ENCODE data around the gene INPP5A. TPM values are rescaled to one million over a fixed set of nuclear protein-coding genes. Genes with fewer than 3 reads are reported as not detected.
"Not testable (repeated sequence)": the region's sequence is repeated elsewhere in the genome, so short reads cannot be mapped to it uniquely, and the experiment has no call there.

INPP5A gene
- total and polyA plus RNA-seq, 7 donors: 15.1 to 48.8 (median 40.9) TPM

DNA sequence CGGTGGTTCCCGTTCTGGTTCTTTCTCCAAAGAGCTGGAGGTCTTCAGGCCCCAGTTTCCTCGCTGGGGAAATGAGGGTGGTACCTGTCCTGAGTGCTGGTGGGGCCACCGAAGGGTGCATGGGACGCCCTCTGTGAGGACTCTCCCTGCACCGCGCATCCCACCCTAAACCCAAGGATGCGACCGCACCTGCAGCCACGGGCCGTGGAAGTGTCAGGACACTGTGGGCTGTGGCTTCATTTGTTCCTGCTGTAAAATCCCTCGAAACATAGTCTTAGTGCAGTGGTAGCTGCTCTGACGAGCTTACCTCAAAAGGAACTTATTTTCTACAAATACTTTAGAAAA is 164.2 kb downstream of the INPP5A start:
- DNase-seq (no peak), ATAC-seq (no peak)
- Histone ChIP-seq H3K4me3 (no peak overlapping the region), H3K27me3 (ENCODE audit: insufficient read depth in 3 of 3, low read length in 2 of 3) (no peaks in the 10 kb centered on the region), H3K27ac (no peak overlapping the region), H3K9me3 (no peaks in the 10 kb centered on the region), H3K4me1 (no peaks in the 10 kb centered on the region), H3K36me3 (ENCODE audit: insufficient read depth in 1 of 2, low read depth in 1 of 2) (peaks cover 0 to 13% of the 10 kb centered on the region in 2 donors)
- intact Hi-C loops (cut with DNase I): no loop called here
- TF ChIP-seq, protein P1, sequence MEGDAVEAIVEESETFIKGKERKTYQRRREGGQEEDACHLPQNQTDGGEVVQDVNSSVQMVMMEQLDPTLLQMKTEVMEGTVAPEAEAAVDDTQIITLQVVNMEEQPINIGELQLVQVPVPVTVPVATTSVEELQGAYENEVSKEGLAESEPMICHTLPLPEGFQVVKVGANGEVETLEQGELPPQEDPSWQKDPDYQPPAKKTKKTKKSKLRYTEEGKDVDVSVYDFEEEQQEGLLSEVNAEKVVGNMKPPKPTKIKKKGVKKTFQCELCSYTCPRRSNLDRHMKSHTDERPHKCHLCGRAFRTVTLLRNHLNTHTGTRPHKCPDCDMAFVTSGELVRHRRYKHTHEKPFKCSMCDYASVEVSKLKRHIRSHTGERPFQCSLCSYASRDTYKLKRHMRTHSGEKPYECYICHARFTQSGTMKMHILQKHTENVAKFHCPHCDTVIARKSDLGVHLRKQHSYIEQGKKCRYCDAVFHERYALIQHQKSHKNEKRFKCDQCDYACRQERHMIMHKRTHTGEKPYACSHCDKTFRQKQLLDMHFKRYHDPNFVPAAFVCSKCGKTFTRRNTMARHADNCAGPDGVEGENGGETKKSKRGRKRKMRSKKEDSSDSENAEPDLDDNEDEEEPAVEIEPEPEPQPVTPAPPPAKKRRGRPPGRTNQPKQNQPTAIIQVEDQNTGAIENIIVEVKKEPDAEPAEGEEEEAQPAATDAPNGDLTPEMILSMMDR (IDR thresholded peaks at IDR 0.05): no peak
- 94 to 97% (median 96%) methylated on average over 12 to 13 of the region's 13 CpGs for WGBS, 3 donors

DNA sequence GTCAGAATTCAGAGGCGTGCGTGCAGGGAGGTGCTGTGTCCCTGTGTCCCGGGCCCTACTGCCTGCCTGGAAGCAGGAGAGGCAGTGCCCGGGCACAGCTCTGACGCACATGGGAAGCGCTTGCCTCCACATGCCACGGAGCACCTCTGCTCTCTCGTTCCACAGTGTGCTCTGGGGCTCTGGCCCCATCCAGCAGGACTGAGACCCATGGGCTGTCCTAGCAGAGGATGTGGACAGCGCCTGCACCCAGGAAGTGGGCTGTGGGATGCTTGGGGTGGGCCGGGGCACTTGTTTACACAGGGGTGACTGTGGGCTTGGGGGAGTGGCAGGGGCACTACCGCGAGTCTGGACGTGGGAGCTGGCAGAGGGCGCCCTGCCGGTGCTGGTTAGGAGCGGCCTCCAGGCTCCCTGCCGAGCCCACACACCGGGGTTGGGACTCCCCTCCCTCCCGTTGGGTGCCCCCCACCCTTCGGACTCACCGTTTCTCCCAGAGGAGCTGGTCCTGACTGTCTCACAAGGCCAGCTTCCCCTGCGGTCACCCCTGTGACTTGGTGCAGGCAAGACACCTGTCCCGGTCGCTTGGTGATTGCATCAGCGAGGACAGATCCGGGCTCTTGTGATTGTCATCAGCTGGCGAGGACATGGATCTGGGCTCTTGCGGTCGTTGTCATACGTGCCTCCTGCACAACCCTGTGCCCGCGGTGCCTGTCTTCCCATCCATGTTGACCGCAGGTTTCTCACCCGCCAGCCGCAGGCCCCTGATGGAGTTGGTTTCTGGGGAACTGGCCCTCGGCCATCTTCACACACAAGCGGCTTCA is 165.2 kb downstream of the INPP5A start:
- H3K36me3 ChIP-seq (ENCODE audit: insufficient read depth in 1 of 2, low read depth in 1 of 2): peaks cover 0 to 10% of the 10 kb centered on the region in 2 donors
- H3K27ac ChIP-seq: no peak overlapping the region
- TF ChIP-seq, protein P1 (IDR thresholded peaks at IDR 0.05): no peak
- H3K4me3 ChIP-seq: no peak overlapping the region
- WGBS, 3 donors: 92 to 96% (median 94%) methylated on average over 36 to 37 of the region's 37 CpGs
- DNase-seq (peak in 1 of 2 donors; percentile 40), ATAC-seq (no peak)
- intact Hi-C loops (cut with DNase I): no loop called here
- H3K9me3 ChIP-seq: no peaks in the 10 kb centered on the region
- no peaks in the 10 kb centered on the region for H3K4me1 ChIP-seq
- no peaks in the 10 kb centered on the region for H3K27me3 ChIP-seq (ENCODE audit: insufficient read depth in 3 of 3, low read length in 2 of 3)

DNA sequence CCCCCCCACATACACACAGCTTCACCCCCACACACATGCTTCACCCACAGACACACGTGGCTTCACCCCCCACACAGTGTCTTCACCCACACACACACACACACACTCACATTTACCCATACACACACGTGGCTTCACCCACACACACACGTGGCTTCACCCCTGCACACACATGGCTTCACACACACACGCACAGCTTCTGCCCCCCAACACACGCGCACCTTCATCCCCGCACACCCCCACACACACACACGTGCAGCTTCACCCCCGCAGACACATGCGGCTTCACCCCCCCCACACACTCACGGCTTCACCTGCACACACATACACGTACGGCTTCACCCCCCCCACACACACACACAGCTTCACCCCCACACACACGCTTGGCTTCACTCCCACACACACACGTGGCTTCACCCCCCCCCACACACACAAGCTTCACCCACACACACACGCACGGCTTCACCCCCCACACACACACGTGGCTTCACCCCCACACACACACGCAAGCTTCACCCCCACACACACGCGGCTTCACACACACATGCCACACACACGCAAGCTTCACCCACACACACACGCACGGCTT is 165.9 kb downstream of the INPP5A start:
- Histone ChIP-seq H3K9me3 (no peaks in the 10 kb centered on the region), H3K36me3 (ENCODE audit: insufficient read depth in 1 of 2, low read depth in 1 of 2) (peaks cover 0 to 9% of the 10 kb centered on the region in 2 donors), H3K4me1 (no peaks in the 10 kb centered on the region), H3K27me3 (ENCODE audit: insufficient read depth in 3 of 3, low read length in 2 of 3) (no peaks in the 10 kb centered on the region), H3K4me3 (no peak overlapping the region), H3K27ac (no peak overlapping the region)
- WGBS, 3 donors: 93 to 95% (median 94%) methylated on average over 24 of the region's 24 CpGs
- TF ChIP-seq, protein P1 (IDR thresholded peaks at IDR 0.05): no peak
- intact Hi-C loops (cut with DNase I): no loop called here
- DNase-seq (peak in 1 of 2 donors; percentile 46), ATAC-seq (no peak)

DNA sequence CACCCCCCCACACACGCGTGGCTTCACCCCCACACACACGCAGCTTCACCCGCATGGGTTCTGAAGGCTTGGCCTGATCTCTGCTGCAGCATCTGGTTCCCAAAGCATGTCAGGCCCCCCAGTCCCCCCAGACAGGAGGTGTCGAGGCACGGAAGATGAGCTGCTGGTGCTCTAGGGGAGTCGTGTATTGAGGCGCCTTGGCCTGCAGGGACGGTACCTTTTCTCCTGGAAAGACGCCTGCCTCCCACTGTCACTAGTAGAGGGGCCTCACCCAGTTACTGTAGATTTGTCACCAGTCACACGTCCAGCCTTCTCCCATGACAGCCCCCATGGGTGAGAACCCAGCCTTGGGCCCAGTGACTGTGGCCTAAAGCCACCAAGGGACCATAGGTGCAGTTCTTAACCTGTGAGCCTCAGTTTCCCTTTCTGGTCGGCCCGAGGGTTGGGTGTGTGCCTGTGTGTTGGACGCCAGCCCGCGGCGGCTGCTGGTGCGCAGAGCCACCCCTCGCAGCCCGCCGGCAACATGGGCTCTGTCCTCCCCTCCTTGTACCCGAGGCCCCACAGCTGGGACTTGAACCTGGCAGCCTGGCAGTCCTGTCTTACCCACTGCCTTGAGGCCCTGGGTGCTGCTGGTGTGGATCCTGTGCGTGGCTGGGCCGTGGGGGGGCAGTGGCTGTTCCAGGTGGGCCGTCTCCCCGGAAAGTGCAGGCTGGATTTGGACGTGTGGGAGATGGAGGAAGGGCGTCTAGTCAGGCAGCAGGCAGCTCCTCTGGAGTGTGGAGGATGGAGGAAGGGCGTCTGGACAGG is 166.6 kb downstream of the INPP5A start:
- WGBS, 3 donors: 95 to 97% (median 95%) methylated on average over 26 to 29 of the region's 29 CpGs
- intact Hi-C loops (cut with DNase I): no loop called here
- peaks cover 0 to 10% of the 10 kb centered on the region in 2 donors for H3K36me3 ChIP-seq (ENCODE audit: insufficient read depth in 1 of 2, low read depth in 1 of 2)
- no peaks in the 10 kb centered on the region for H3K9me3 ChIP-seq
- no peak overlapping the region for H3K27ac ChIP-seq
- no peaks in the 10 kb centered on the region for H3K27me3 ChIP-seq (ENCODE audit: insufficient read depth in 3 of 3, low read length in 2 of 3)
- DNase-seq (peak in 1 of 2 donors; percentile 25), ATAC-seq (no peak)
- no peak overlapping the region for H3K4me3 ChIP-seq
- H3K4me1 ChIP-seq: no peaks in the 10 kb centered on the region
- TF ChIP-seq, protein P1 (IDR thresholded peaks at IDR 0.05): no peak

DNA sequence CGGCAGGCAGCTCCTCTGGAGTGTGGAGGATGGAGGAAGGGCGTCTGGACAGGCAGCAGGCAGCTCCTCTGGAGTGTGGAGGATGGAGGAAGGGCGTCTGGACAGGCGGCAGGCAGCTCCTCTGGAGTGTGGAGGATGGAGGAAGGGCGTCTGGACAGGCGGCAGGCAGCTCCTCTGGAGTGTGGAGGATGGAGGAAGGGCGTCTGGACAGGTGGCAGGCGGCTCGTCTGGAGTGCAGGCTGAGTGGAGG is 167.2 kb downstream of the INPP5A start:
- H3K27me3 ChIP-seq (ENCODE audit: insufficient read depth in 3 of 3, low read length in 2 of 3); ATAC-seq; H3K9me3 ChIP-seq; intact Hi-C loops (cut with DNase I); H3K27ac ChIP-seq; H3K4me1 ChIP-seq; H3K4me3 ChIP-seq; DNase-seq: not testable (repeated sequence)
- 82 to 92% (median 86%) methylated on average over 4 to 9 of the region's 9 CpGs for WGBS, 3 donors
- peaks cover 0 to 13% of the 10 kb centered on the region in 2 donors for H3K36me3 ChIP-seq (ENCODE audit: insufficient read depth in 1 of 2, low read depth in 1 of 2)
